ENCODE measurements around the gene ZG16B.

DNA sequence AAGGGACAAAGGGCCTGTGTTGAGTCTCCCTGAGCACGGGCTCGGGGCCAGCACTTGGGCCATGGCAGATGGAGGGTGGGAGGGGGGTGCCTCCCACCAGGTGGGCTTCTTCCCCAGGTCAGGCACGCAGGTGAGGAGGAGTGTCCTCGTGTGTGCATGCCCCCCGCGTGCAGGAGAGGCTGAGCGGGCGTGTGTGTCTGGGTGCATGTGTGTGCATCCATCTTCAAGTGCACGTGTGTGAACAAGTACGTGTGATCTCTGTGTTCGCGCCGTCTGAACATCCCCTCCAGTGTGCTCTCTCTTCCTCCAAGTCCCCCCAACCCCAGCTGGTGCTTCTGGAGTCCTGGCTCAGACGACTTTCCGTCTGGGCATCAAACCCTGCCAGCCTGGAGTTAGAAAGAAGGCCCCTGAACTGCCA is 2.7 kb upstream of the ZG16B start:
- TF ChIP-seq, protein P1, sequence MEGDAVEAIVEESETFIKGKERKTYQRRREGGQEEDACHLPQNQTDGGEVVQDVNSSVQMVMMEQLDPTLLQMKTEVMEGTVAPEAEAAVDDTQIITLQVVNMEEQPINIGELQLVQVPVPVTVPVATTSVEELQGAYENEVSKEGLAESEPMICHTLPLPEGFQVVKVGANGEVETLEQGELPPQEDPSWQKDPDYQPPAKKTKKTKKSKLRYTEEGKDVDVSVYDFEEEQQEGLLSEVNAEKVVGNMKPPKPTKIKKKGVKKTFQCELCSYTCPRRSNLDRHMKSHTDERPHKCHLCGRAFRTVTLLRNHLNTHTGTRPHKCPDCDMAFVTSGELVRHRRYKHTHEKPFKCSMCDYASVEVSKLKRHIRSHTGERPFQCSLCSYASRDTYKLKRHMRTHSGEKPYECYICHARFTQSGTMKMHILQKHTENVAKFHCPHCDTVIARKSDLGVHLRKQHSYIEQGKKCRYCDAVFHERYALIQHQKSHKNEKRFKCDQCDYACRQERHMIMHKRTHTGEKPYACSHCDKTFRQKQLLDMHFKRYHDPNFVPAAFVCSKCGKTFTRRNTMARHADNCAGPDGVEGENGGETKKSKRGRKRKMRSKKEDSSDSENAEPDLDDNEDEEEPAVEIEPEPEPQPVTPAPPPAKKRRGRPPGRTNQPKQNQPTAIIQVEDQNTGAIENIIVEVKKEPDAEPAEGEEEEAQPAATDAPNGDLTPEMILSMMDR (conservative IDR thresholded peaks at IDR 0.05 in 1 of 2, IDR thresholded peaks at IDR 0.05 in 1 of 2; ENCODE audit: extremely low read depth in 1 of 2, insufficient read depth in 1 of 2, low read depth in 1 of 2, low read length in 2 of 2), result no peak
- no peak for TF ChIP-seq EZH2 (IDR thresholded peaks at IDR 0.05; ENCODE audit: borderline replicate concordance, low read length)

Measured in mammary epithelial cell (primary cell).